H9 (cell line): ENCODE measurements around the gene ZNF784. TPM values are rescaled to one million over a fixed set of nuclear protein-coding genes. Genes with fewer than 3 reads are reported as not detected.

Experiments
- DNase-seq: peaks from one replicate; pipeline ENCODE4 v3.0.0-alpha.2; 2017
- H2AFZ ChIP-seq: one replicate; pipeline ENCODE4 v1.6.1; 2013; ENCODE audit warnings: mild to moderate bottlenecking, low read length, control low read depth, moderate library complexity
- H2AK5ac ChIP-seq: 2 replicates; pipeline ENCODE4 v1.6.1; 2013; ENCODE audit warnings: low read length, control low read depth, mixed read lengths; ENCODE audit not compliant: insufficient read length
- H2BK120ac ChIP-seq: one replicate; pipeline ENCODE4 v1.6.1; 2013; ENCODE audit warnings: low read depth, mild to moderate bottlenecking, low read length, control low read depth, inconsistent platforms; ENCODE audit not compliant: poor library complexity, severe bottlenecking
- H2BK12ac ChIP-seq: 2 replicates; pipeline ENCODE4 v1.6.1; 2013; ENCODE audit warnings: low read length, control low read depth, mixed read lengths, low read depth; ENCODE audit not compliant: insufficient read length
- H2BK15ac ChIP-seq: 2 replicates; pipeline ENCODE4 v1.6.1; 2013; ENCODE audit warnings: low read depth, low read length, control low read depth
- H2BK20ac ChIP-seq: one replicate; pipeline ENCODE4 v1.6.1; 2013; ENCODE audit warnings: low read depth, mild to moderate bottlenecking, low read length, control low read depth, inconsistent platforms; ENCODE audit not compliant: poor library complexity, severe bottlenecking
- H2BK5ac ChIP-seq: 2 replicates; pipeline ENCODE4 v1.6.1; 2013; ENCODE audit warnings: low read length, control low read depth, mixed read lengths; ENCODE audit not compliant: insufficient read length
- H3K14ac ChIP-seq: 2 replicates; pipeline ENCODE4 v1.6.1; 2013; ENCODE audit warnings: low read length, control low read depth; ENCODE audit not compliant: insufficient read depth
- H3K18ac ChIP-seq: 2 replicates; pipeline ENCODE4 v1.6.1; 2013; ENCODE audit warnings: low read depth, mild to moderate bottlenecking, mixed read lengths, low read length, control low read depth; ENCODE audit not compliant: insufficient read length
- H3K23ac ChIP-seq: 2 replicates; pipeline ENCODE4 v1.6.1; 2013; ENCODE audit warnings: low read length, control low read depth, mixed read lengths, low read depth; ENCODE audit not compliant: insufficient read length
- H3K23me2 ChIP-seq: 2 replicates; pipeline ENCODE4 v1.6.1; 2013; ENCODE audit warnings: low read depth, mild to moderate bottlenecking, mixed read lengths, low read length, control low read depth; ENCODE audit not compliant: insufficient read length, poor library complexity, severe bottlenecking
- H3K27ac ChIP-seq: 2 replicates; pipeline ENCODE4 v1.5.1; 2013; ENCODE audit warnings: low read length, control low read depth, mixed read lengths, low read depth; ENCODE audit not compliant: insufficient read length
- H3K27me3 ChIP-seq: 2 replicates; pipeline ENCODE4 v1.6.1; 2013; ENCODE audit warnings: low read length, control low read depth, inconsistent platforms; ENCODE audit not compliant: insufficient read depth
- H3K4ac ChIP-seq: 2 replicates; pipeline ENCODE4 v1.6.1; 2013; ENCODE audit warnings: low read depth, mild to moderate bottlenecking, control low read depth, inconsistent platforms, low read length, moderate library complexity
- H3K4me1 ChIP-seq: 2 replicates; pipeline ENCODE4 v1.6.1; 2013; ENCODE audit warnings: low read length, control low read depth, inconsistent platforms; ENCODE audit not compliant: insufficient read depth
- H3K4me2 ChIP-seq: 2 replicates; pipeline ENCODE4 v1.6.1; 2013; ENCODE audit warnings: low read length, control low read depth, mixed read lengths; ENCODE audit not compliant: insufficient read length, insufficient read depth
- H3K56ac ChIP-seq: 2 replicates; pipeline ENCODE4 v1.6.1; 2013; ENCODE audit warnings: low read depth, mild to moderate bottlenecking, mixed read lengths, low read length, control low read depth; ENCODE audit not compliant: insufficient read length
- H3K79me1 ChIP-seq: 2 replicates; pipeline ENCODE4 v1.6.1; 2013; ENCODE audit warnings: low read depth, mild to moderate bottlenecking, moderate library complexity, low read length, control low read depth, inconsistent platforms; ENCODE audit not compliant: insufficient read depth, poor library complexity, severe bottlenecking
- H3K79me2 ChIP-seq: 2 replicates; pipeline ENCODE4 v1.6.1; 2013; ENCODE audit warnings: low read length, control low read depth, inconsistent platforms; ENCODE audit not compliant: insufficient read depth
- H3K9ac ChIP-seq: 2 replicates; pipeline ENCODE4 v1.6.1; 2013; ENCODE audit warnings: low read length, control low read depth, mixed read lengths; ENCODE audit not compliant: insufficient read length; ENCODE audit errors: extremely low read depth
- H3K9me3 ChIP-seq: one replicate; pipeline ENCODE4 v1.6.1; 2013; ENCODE audit warnings: low read depth, low read length, inconsistent platforms; ENCODE audit not compliant: control insufficient read depth
- H3T11ph ChIP-seq: one replicate; pipeline ENCODE4 v1.6.1; 2013; ENCODE audit warnings: mild to moderate bottlenecking, low read length, control low read depth, inconsistent platforms
- H4K20me1 ChIP-seq: one replicate; pipeline ENCODE4 v1.6.1; 2013; ENCODE audit not compliant: control insufficient read depth, insufficient read length, insufficient read depth
- H4K5ac ChIP-seq: 2 replicates; pipeline ENCODE4 v1.6.1; 2013; ENCODE audit warnings: low read depth, mild to moderate bottlenecking, mixed read lengths, low read length, control low read depth; ENCODE audit not compliant: insufficient read length
- H4K8ac ChIP-seq: replicated peaks from 2 replicates; pipeline ENCODE4 v1.6.1; 2013; ENCODE audit warnings: low read length, control low read depth, mixed read lengths, low read depth; ENCODE audit not compliant: insufficient read length
- H4K91ac ChIP-seq: 2 replicates; pipeline ENCODE4 v1.6.1; 2013; ENCODE audit warnings: low read depth, mild to moderate bottlenecking, moderate library complexity, mixed read lengths, low read length, control low read depth; ENCODE audit not compliant: insufficient read length
- H3K27ac Mint-ChIP-seq, 3 experiments: 2 replicates in 2 of 3; 3 replicates in 1 of 3; pipeline ENCODE4 v1.8.0; 2020 to 2021; ENCODE audit warnings: mixed read lengths in 3 of 3, mild to moderate bottlenecking in 1 of 3, moderate library complexity in 1 of 3
- H3K27me3 Mint-ChIP-seq: 2 replicates; pipeline ENCODE4 v1.8.0; 2021; ENCODE audit warnings: low read depth, mild to moderate bottlenecking, moderate library complexity, mixed read lengths
- H3K36me3 Mint-ChIP-seq, 3 experiments: 2 replicates in 2 of 3; 3 replicates in 1 of 3; pipeline ENCODE4 v1.8.0; 2020 to 2021; ENCODE audit warnings: low read depth in 3 of 3, mixed read lengths in 3 of 3; ENCODE audit not compliant: insufficient read depth in 1 of 3
- H3K4me1 Mint-ChIP-seq, 2 experiments: 2 replicates each; pipeline ENCODE4 v1.8.0; 2020; ENCODE audit warnings: mixed read lengths in 2 of 2
- H3K4me3 Mint-ChIP-seq, 2 experiments: 2 replicates in 1 of 2; 3 replicates in 1 of 2; pipeline ENCODE4 v1.8.0; 2020 to 2021; ENCODE audit warnings: mild to moderate bottlenecking in 2 of 2, mixed read lengths in 2 of 2, moderate library complexity in 1 of 2
- H3K9me3 Mint-ChIP-seq, 2 experiments: 2 replicates in 1 of 2; 3 replicates in 1 of 2; pipeline ENCODE4 v1.8.0; 2020; ENCODE audit warnings: mild to moderate bottlenecking in 2 of 2, mixed read lengths in 2 of 2, moderate library complexity in 1 of 2
- CTCF ChIP-seq: fragments of 200-600 bp; sonication (generic); conservative IDR thresholded peaks from 3 replicates; pipeline ENCODE4 v1.8.0; 2021; ENCODE audit warnings: antibody characterized with exemption, mild to moderate bottlenecking
- WGBS: extraction: QIAGEN DNeasy Blood & Tissue Kit; methylation state at CpG from one replicate; pipeline ENCODE4 v1.1.7; 2013; ENCODE audit warnings: missing lambda C conversion rate, low lambda C conversion rate, mixed read lengths; ENCODE audit not compliant: insufficient read length; ENCODE audit errors: extremely low coverage; 5-methylcytosine and 5-hydroxymethylcytosine counted together
- total RNA-seq: library from RNA; stranded (reverse); gene quantifications from 2 replicates; pipeline ENCODE4 v1.2.1, GENCODE V29; 2021

ZNF784 gene
- total RNA-seq, 1 experiment from 2014 or later, result 10.7 TPM

- Histone ChIP-seq H3K27me3 (no peaks in the 10 kb centered on the region), H3K79me1 (peaks cover 3% of the 10 kb centered on the region), H3K79me2 (peaks cover 1% of the 10 kb centered on the region; the same call in 1 of the 2 replicates), H4K20me1 (no peaks in the 10 kb centered on the region), H3K9ac (no peak overlapping the region), H3K4ac (no peak overlapping the region), H2BK15ac (no peak overlapping the region), H2AFZ (no peak overlapping the region), H3K27ac (no peak overlapping the region), H3K4me1 (no peaks in the 10 kb centered on the region), H4K8ac (no peak overlapping the region), H3K9me3 (no peaks in the 10 kb centered on the region), H4K5ac (no peak overlapping the region), H2BK120ac (no peak overlapping the region), H2AK5ac (no peak overlapping the region), H2BK20ac (no peak overlapping the region), H3T11ph (no peak overlapping the region), H3K23ac (no peak overlapping the region), H3K14ac (no peak overlapping the region), H3K56ac (no peak overlapping the region), H4K91ac (no peak overlapping the region), H3K4me2 (peak overlapping the region; percentile 76), H2BK12ac (no peak overlapping the region), H3K23me2 (peaks cover 3% of the 10 kb centered on the region), H2BK5ac (no peak overlapping the region), H3K18ac (no peak overlapping the region)
- peaks cover 14 to 21% of the 10 kb centered on the region in 2 experiments for H3K4me1 Mint-ChIP-seq
- TF ChIP-seq CTCF, result no peak
- H3K9me3 Mint-ChIP-seq, result no peaks in the 10 kb centered on the region
- DNase-seq, result peak; percentile 63
- H3K36me3 Mint-ChIP-seq, result peaks cover 9 to 21% (median 14%) of the 10 kb centered on the region in 3 experiments
- WGBS, result no CpG with 5 or more reads among the region's 12 CpGs
- peak overlapping the region; percentile 89 to 95 for H3K4me3 Mint-ChIP-seq
- peaks cover 9% of the 10 kb centered on the region for H3K27me3 Mint-ChIP-seq
- no peak overlapping the region; a peak in 1 of 7 replicates for H3K27ac Mint-ChIP-seq
Measured at GRCh38 chr19:55581145-55581822, 43.1 kb downstream of the ZNF784 start.
